ENCODE data around the gene RYK.

GRCh38 chr3:134216851-134217250 is 33.8 kb downstream of the RYK start:
- TF ChIP-seq MAX (IDR thresholded peaks at IDR 0.05) (no peak), CTCF (IDR thresholded peaks at IDR 0.05 in 2 of 3, conservative IDR thresholded peaks at IDR 0.05 in 1 of 3; ENCODE audit: borderline replicate concordance in 1 of 3, insufficient read depth in 1 of 3, low read depth in 2 of 3, low read length in 2 of 3) (no peak), POLR2A (IDR thresholded peaks at IDR 0.05; ENCODE audit: borderline replicate concordance, extremely low read depth, insufficient read depth, insufficient read length) (no peak), POLR2AphosphoS5 (IDR thresholded peaks at IDR 0.05; ENCODE audit: low read depth, low read length) (no peak), ZNF274 (IDR thresholded peaks at IDR 0.05; ENCODE audit: low read depth, low read length) (no peak), EZH2 (IDR thresholded peaks at IDR 0.05) (no peak), REST (IDR thresholded peaks at IDR 0.05; ENCODE audit: low read depth) (no peak), JUND (IDR thresholded peaks at IDR 0.05) (no peak), EZH2phosphoT487 (IDR thresholded peaks at IDR 0.05; ENCODE audit: borderline replicate concordance) (no peak), CEBPB (IDR thresholded peaks at IDR 0.05; ENCODE audit: low read depth) (no peak), CBX3 (IDR thresholded peaks at IDR 0.05; ENCODE audit: low read depth) (no peak), ZBTB33 (IDR thresholded peaks at IDR 0.05; ENCODE audit: extremely low read depth, insufficient replicate concordance, low read length) (no peak), RAD21 (IDR thresholded peaks at IDR 0.05; ENCODE audit: low read depth) (no peak), SRF (IDR thresholded peaks at IDR 0.05; ENCODE audit: low read depth) (no peak)

All from HCT116 (cell line).